Stimulated activated CD8-positive, alpha-beta memory T cell treated with anti-CD3 and anti-CD28 coated beads, Interleukin-4, amount 100 ng/mL, for 48 hours (primary cell): ENCODE results near the gene ARSA.
A peak's percentile ranks its signal among the peaks of the same experiment; 100 is the strongest.
"Not testable (repeated sequence)": the region's sequence is repeated elsewhere in the genome, so short reads cannot be mapped to it uniquely, and the experiment has no call there.

Experiments used
- DNase-seq: peaks from one replicate; pipeline ENCODE4 v3.0.0-alpha.2; 2020

ARSA gene

GRCh38 chr22:50620593-50621355, 7.2 kb downstream of the ARSA start:
- peak; percentile 91 for DNase-seq

DNA sequence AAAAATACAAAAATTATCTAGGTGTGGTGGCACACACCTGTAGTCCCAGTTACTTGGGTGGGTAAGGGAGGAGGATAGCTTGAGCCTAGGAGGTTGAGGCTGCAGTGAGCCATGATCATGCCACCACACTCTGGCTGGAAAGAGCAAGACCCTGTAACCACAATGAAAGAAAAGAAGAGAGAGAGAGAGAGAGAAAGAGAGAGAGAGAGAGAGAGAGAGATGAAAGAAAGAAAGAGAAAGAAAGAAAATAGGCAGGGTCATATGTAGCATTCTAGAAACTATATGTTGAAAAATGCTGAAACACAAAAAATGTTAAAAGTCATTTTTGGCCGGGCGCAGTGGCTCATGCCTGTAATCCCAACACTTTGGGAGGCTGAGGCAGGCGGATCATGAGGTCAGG, 13.7 kb downstream of the ARSA start:
- not testable (repeated sequence) for DNase-seq

DNA sequence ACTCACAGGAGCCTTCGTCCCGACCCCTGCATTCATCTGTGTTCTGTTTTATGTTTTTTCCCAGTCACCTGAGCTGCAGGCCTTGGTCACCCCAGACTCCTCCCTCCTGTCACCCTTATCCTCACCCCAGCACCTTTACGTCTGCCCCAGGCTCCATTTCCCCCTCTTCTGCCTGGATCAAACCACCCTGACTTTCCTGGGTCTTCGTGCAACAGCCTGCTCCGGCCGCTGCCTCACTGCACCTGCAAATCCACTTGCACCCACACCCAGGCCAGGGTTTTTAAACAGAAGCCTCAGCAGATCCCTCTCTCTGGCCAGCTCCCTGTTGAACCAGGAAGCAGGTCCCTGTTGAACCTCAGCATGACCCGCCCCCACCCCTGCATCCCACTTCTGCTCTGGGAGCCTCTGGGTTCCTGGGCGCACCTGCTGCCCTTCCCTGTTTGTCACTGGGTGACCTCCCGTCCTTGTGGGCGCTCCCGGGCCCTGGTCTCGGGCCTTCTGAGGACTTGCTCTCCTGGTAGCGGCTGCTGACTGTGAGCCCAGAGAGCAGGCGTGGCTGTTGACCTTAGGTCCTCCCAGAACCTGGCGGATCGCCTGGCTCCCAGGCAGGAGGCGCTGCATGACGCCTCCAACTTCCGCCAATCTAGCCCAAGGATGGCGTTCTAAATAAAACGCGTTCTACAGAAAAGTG, 14.5 kb downstream of the ARSA start:
- no peak for DNase-seq

DNA sequence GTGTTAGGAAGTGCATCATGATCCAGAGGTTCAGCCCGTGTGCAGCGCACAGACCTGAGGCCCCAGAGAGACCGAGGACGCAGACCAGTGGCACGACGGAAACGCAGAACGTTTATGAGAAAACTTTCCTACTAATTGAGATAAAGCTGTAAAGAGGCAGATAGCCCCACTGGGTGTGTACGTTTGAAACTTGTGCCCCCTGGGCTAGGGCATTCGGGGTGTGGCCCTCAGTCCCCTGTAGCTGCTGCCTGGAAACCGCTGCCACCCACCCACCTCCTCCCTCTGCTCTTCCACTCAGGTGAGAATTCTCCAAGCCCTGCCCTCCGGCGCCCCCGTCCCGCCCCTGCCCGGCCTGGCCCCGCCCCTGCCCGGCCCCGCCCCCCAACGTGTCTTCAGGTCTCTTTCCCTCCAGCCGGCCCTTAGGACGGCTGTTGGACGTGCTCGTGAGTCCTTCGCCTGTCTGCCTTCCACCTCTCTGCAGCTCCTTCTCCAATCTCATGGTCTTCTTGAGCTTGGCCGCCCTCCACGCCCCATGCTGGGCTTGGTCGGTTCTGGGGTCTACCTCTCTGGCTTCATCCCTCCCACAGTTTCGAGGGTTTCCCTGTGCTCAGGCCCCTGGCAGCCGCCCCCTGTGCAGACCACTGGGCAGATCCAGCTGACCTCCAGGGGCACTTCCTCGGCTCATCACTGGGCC, 15.3 kb downstream of the ARSA start:
- DNase-seq = peak; percentile 45

DNA sequence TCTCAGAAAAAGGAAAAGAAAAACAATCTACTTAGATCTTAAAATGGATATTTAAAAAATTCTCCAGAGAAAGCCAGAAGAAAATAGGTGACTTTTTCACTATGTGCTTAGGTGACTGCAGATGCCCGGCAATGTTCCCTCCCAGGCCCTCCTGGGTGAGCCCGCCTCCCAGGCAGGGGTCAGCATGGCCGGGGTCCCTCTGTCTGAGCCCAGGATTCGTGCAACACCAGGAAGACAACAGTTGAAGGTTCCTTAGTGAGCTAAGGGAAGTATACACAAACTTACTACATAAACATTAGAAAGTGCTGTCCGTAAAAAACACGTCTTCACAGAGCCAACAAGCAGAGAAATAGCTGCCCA, 15.8 kb downstream of the ARSA start:
- no peak for DNase-seq

DNA sequence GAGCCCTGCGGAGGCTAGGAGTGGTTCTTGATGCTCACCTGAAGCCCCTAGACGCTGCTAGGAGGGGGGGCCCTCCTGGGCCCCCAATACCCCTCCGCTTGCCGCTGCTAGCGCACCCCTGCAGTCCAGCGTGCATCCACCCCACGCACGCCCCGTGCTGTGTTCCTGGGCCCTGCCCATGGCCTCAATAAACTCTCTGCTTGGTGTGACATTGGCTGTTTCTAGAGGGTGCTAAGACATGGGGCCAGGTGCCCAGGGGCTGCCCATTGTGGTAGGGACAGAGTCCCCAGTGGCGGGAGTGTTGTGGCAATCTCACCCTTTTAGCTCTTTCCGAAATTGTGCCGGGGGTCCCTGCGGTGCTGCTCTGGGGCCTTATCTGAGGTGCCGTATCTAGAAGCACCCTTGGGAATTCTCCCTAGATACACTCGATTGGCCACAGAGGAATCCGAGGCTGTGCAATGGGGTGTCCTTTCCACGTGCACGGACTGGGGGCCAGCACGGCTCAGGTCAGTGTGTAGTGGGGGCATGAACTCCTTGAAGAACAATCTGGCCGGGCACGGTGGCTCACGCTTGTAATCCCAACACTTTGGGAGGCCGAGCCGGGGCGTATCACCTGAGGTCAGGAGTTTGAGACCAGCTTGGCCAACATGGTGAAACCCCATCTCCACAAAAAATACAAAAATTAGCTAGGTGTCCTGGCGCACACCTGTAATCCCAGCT, 16.5 kb downstream of the ARSA start:
- DNase-seq = no peak

GRCh38 chr22:50610581-50610980, 17.4 kb downstream of the ARSA start:
- DNase-seq = no peak

DNA sequence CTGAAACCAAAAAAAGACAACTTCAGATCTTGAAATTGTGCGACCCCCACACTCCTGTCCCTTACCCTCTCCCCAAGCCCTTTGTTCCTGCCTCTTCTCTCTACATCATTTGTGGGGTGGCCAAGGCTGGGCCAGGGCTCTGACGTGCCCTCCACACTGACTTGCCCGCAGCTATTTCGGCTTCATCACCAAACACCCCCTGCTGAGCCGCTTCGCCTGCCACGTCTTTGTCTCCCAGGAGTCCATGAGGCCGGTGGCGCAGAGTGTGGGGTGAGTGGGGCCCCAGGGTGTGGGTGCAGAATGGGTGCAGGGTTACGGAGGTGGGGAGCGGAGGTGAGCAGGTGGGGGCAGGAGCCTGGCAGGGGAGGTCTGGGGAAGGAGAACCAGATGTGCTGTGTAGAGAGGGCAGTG, 17.9 kb downstream of the ARSA start:
- no peak for DNase-seq

GRCh38 chr22:50609599-50609998, 18.4 kb downstream of the ARSA start:
- no peak for DNase-seq

DNA sequence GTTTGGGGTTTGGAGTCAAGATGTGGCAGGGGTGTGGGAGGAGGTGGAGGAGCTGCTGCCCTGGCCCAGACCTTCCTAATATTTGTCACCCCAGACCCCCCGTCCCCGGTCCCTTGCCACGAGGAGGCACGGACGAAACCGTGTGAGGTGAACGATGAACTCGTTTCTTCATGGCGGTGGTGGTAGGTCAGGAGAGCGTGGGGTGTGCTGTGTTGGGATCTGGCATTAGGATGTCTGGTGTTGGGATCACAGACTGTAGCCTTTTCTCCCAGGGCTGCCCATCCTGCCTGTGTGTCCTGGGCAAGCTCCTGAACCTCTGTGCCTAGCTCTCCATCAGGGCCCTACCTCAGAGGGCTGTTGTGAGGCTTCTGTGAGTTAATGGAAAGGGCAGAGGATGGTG, 19.0 kb downstream of the ARSA start:
- no peak for DNase-seq

GRCh38 chr22:50608058-50608840, 19.7 kb downstream of the ARSA start:
- not testable (repeated sequence) for DNase-seq

DNA sequence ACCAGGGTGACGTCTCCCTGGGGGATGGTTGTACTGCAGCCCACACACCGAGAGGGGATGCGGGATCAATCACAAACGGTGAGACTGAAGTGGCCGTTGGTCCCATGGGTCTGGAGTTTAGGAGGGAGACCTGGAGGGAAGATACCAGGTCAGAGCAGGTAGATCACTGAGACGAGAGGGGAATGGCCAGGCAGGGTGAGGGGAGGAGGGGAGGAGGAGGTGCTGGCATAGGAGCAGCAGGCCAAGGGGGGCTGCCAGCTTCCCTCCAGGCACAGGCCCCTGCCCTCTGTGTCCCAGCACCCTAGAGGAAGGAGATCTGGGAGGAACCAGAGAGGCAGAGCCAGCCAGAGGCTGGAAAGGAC, 20.3 kb downstream of the ARSA start:
- DNase-seq = no peak

- no peak for DNase-seq
Measured at GRCh38 chr22:50606946-50607658, 20.9 kb downstream of the ARSA start.

GRCh38 chr22:50606165-50606945, 21.6 kb downstream of the ARSA start:
- DNase-seq = no peak

DNA sequence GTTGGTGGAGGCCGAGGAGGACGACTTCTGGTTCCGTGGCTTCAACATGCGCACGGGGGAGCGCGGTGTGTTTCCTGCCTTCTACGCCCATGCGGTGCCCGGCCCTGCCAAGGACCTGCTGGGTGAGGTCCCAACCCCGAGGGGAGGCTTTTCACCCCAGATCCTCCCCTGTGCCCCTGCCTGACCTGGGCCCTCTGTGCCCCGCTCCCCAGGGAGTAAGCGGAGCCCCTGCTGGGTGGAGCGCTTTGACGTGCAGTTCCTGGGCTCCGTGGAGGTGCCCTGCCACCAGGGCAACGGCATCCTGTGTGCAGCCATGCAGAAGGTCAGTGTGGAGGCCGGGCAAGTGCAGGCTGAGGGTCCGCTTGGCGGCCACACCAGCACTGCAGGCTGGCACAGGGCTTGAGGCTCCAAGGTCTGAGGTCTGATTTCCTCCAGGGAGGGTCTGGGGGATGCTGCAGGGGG, 22.3 kb downstream of the ARSA start:
- no peak for DNase-seq

DNA sequence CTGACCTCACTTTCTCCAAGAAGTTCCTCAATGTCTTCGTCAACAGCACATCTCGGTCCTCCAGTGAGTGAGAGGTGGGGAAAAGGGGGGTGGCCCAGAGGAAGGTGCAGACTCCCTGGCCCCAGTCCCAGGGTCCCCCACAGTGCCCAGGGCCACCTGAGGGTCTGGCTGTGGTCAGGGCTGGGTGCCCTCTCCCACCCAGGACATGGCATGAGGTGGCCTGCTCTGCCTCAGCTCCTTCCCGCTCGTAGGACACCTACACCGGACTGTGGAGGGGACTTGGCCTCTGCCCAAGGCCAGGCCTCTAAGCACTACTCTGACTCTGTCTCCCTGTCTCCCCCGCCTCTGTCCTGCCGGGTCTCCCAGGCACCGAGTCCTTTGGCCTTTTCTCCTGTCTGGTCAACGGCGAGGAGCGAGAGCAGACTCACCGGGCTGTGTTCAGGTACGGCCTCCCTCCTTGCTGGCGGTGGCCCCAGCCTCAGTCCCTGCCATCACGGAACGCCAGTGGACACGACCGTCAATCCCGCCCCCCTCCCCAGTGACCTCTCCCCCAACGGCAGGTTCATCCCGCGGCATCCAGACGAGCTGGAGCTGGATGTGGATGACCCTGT, 22.8 kb downstream of the ARSA start:
- no peak for DNase-seq

DNA sequence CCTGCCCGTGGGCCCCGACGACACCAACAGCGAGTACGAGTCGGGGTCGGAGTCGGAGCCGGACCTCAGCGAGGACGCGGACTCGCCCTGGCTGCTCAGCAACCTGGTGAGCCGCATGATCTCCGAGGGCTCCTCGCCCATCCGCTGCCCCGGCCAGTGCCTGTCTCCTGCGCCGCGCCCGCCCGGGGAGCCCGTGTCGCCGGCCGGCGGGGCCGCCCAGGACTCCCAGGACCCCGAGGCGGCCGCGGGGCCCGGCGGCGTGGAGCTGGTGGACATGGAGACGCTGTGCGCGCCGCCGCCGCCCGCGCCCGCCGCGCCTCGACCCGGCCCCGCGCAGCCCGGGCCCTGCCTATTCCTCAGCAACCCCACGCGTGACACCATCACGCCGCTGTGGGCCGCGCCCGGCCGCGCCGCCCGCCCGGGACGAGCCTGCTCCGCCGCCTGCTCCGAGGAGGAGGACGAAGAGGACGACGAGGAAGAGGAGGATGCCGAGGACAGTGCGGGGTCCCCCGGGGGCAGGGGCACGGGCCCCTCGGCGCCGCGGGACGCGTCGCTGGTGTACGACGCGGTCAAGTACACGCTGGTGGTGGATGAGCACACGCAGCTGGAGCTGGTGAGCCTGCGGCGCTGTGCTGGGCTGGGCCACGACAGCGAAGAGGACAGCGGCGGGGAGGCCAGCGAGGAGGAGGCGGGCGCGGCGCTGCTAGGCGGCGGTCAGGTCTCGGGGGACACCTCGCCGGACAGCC, 23.5 kb downstream of the ARSA start:
- DNase-seq = no peak

DNA sequence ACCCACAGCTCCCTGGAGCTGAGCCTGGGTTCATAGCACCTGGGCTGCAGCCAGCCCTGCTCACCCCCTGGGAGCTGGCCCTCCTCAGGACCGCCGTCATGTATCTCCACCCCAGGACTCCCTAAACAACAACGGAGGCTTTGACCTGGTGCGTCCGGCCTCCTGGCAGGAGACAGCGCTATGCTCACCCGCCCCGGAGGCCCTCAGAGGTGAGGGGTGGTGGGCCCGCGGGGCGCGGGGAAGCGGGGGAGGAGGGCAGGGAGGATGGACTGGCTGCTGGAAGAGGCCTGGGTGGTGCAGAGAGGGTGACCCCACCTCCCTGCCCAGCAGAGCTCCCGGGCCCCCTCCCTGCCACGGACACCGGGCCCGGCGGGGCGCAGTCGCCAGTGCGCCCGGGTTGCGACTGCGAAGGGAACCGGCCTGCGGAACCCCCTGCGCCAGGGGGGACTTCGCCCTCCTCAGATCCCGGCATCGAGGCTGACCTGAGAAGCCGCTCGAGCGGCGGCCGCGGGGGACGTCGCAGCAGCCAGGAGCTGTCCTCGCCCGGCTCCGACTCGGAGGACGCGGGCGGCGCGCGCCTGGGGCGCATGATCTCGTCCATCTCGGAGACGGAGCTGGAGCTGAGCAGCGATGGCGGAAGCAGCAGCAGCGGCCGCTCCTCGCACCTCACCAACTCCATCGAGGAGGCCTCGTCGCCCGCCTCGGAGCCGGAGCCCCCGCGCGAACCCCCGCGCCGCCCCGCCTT, 24.3 kb downstream of the ARSA start:
- DNase-seq = no peak

DNA sequence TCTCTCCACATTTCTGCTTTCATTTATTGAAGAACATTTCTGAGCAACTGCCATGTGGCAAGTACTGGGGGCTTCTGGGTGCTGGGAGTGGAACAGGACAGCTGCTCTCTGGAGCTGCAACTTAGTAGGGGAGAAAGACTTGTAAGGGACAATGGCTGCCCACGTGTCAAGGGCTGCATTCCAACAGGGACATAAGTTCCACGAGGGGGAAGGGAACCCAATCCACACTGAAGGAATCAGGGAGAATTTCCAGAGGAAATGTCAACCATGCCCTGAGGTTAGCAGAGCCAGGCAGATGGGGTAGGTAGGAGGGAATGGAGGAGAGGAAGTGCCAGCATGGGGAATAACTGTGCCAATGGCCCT, 25.6 kb downstream of the ARSA start:
- DNase-seq = no peak
